NCI-H128 (cell line): ENCODE results near the gene PYM1.
A peak's percentile ranks its signal among the peaks of the same experiment; 100 is the strongest.

Experiments used
- DNase-seq: peaks from one replicate; lab custom pipeline; 2025; ENCODE audit not compliant: unreplicated experiment; lab: John Stamatoyannopoulos, UW

PYM1 gene

GRCh38 chr12:55927588-55928502 is at the start of gene PYM1:
PYM1 (minus strand) TSS chr12:55927894; CDS start chr12:55927761, 133 bp downstream.
- peak; percentile 29 for DNase-seq

DNA sequence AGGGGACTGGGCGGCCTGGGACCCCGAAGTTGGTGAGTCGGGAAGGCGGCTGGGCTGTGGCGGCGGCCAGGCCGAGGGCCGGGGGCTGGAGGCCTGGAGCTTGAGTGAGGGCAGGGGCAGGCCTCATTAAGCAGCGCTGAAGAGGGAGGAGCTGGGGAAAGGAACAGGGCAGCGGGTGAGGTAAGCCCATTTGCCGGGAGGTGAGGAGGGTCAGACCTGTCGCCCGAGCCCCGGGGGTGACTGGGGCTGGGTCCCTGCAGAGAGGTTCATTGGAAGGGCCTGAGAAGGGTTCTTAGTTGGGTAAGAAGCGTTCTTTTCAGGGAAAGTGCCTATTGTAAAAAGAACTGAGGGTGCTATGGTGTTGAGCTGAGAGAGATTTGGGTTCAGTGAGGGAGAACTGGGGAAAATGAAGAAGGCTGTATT is 46.6 kb upstream of the PYM1 start:
- no peak for DNase-seq

DNA sequence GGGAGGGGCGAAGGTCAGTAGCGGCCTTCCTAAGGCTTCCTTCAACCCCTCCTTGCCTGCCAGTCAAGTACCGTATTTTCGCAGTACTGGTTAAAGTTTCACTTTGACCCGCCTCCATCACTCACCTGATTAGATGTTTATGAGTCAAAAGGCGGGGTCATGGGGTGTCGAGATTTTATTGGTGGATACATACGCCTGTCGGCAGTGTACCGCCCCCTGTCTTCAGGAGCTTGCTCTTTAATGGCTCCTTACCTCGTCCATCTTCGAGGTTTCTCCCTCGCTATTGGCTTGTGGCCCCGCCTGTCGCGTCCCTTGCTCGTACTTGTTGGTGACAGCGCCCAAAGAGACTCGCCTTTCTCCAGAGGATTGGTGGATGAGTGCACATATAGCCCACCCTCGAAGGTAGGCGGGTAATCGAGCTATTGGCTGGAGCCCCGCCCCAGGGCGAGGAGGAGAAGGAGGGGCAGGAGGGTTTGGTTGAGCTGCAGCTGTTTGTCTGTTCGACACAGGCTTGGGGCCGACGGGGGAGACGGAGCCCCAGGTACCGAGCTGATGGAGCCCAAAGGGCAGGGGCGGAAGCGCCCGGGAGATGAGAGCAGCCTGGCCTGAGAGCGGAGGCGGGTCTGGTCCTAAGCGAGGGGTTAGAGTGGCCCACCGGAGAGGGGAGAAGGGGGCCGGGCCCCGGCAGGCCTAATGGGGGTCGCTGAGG is 46.1 kb upstream of the PYM1 start, which contains the start of gene RAB5B:
TSS of gene RAB5B (plus strand) at position 480 of the 709 bp plus-strand sequence. CDS start 12,883 bp downstream, outside the sequence.
- peak; percentile 100 for DNase-seq

GRCh38 chr12:55972911-55973598 is 45.4 kb upstream of the PYM1 start:
- no peak for DNase-seq

DNA sequence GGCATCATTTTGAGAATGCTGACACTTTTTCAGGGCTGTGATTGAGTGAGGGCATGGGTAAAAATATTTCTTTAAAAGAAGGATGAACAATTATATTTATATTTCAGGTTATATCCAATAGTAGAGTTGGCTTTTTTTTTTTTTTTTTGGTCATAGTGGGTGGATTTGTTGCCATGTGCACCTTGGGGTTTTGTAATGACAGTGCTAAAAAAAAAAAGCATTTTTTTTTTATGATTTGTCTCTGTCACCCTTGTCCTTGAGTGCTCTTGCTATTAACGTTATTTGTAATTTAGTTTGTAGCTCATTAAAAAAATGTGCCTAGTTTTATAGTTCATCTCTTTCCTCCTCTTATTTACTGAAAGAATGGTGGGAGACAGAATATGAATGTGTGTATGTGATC is 44.8 kb upstream of the PYM1 start:
- no peak for DNase-seq

GRCh38 chr12:55972042-55972441 is 44.3 kb upstream of the PYM1 start:
- DNase-seq, result no peak

GRCh38 chr12:55970775-55971174 is 43.1 kb upstream of the PYM1 start:
- DNase-seq, result no peak

DNA sequence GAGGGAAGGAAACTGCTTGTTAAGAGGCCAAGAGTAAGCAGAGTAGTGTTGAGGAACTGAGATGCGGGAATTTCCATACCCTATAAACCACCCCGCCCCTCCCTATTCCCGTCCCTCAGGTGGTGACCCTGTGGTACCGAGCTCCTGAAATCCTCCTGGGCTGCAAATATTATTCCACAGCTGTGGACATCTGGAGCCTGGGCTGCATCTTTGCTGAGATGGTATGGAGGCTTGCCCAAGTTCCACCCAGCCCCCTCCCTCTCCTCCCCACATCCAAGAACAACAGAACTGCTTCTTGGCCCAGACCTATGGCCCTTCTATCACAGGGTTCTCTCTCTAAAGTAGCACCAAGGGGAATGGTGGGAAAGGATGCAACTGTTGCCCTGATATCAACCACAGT is 41.7 kb upstream of the PYM1 start:
- DNase-seq, result no peak

DNA sequence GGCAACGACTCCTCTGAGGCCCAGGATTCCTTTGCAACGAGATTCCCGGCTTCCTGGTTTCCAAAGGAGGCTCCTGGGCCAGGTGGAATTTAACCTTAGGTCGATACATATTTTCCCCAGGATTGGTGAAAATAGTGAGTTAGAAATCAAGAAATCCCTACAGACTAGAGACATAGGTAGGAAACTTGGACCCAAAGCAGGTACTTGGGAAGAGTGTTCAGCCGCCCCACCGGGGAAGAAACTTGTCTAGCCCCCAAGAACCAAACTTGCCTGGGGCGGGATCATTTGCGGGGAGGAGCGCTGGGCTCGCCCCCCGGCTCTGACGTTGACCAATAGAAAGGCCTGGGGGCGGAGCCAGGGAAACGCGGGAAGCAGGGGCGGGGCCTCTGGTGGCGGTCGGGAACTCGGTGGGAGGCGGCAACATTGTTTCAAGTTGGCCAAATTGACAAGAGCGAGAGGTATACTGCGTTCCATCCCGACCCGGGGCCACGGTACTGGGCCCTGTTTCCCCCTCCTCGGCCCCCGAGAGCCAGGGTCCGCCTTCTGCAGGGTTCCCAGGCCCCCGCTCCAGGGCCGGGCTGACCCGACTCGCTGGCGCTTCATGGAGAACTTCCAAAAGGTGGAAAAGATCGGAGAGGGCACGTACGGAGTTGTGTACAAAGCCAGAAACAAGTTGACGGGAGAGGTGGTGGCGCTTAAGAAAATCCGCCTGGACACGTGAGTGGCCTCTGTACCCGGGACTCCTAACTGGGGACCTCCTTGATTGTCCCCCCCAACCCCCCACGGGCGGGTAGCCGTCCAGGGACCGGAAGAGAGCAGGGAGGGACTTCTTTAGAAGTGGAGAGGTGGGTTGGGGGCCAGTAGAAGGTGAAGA is 39.0 kb upstream of the PYM1 start, which contains the start of gene CDK2:
TSS of gene CDK2 (plus strand) at position 423 of the 874 bp plus-strand sequence. CDS start at position 602, 179 bp downstream.
- peak; percentile 74 for DNase-seq

DNA sequence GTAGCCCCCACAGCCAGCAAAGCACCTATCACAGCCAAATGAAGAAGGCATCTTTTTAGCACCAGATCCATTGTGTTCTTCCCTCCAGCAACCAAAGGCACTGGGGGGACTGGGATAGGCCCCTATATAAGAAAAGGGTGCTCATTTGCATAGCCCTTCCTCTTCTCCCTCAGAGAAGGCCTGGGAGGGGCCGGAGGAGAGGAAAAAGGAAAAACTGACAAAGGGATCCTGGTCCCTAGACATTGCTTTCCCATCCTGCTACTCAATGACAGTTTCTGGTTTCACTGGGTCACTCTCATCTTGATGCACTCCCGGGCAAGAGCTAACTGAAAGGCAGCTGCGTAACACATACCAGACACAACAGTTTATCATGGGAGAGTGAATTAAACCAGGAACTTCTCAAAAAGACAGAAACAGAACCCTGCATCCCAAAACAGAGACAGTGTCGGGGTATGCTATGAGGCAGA is 38.3 kb upstream of the PYM1 start, which contains the start of gene PMEL:
TSS of gene PMEL (minus strand) at position 102 of the 467 bp plus-strand sequence. CDS start at position 71, 31 bp downstream.
- DNase-seq, result no peak

DNA sequence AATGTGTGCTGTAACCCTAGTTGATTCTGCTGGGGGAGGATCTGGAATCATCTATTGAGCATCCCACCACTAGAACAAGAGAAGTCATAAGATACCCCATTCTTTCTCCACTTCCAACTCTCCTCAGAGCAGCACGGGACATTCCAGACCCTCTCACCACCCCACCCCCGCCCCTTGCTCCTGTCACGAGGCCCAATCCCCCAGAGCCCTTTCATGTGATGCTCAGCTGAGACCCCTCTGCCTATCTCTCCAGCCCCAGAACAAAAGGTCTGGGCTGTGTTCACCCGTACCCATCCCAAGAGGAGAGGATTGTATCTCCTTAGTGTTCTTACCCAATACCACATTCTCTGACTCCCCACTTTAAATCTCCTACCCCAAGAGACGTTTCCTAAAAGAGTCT is 37.5 kb upstream of the PYM1 start:
- DNase-seq, result no peak

- DNase-seq, result no peak
Measured at GRCh38 chr12:55963760-55964159, 36.1 kb upstream of the PYM1 start.

DNA sequence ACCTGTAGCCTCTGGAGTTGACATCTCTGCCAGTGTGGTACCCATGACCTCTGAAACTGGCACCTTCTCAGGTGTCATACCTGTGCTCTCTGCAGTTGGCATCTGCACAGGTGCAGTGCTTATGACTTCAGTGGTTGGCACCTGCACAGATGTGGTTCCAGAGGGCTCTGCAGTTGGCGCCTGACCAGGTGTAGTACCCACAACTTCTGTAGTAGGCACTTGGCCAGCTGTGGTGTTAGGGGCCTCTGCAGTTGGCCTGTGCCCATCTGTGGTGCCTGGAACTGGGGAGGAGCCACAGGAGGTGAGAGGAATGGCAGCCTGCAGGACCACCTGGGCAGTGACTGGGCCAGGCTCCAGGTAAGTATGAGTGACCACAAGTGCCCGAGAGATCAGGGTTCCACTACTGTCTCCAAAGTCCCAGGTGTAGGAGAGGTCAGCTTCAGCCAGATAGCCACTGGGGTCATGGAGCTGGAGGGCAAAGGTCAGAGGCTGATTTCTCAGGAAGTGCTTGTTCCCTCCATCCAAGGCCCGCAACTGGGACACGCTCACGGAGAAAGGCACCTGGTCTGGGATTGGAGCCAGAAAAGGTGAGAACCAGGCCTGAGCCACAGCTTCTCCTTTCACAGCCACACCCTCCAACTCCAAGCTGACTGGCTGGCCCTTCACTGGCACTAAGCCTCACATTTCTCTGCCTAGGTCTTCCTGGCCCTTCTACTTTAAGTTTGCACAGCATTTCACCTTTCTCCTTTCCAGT is 29.6 kb upstream of the PYM1 start:
- DNase-seq, result no peak

DNA sequence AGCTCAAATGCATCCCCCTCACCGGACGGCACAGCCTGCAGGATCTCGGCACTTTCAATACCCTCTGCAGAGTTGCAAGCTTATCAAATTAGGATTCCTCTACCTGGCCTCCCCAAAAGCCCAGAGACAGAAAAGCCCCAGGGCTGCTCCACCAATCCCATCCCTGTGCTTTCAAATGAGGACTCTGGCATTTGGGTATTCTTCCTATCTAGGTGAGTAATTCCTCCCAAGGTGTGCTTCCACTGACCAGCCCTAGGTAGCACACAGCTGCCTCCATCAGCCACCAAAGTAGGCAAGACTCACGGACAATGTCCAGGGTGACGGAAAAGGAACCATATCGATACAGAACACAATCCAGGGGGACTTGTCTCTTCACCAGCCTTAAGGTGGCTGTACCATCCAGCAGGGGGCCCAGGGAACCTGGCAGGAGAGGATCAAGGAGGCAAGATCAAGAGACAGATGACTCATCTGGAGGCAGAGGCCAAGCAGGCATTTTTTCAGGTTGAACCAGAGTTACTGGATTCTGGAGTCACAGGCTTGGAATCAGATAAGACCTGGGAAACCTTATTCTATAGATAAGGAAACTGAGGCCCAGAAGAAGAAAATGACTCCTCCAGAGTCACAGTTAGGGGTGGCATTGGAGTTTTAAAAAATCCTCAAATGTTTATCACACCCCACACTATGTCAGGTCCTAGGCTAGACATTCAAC is 28.3 kb upstream of the PYM1 start:
- DNase-seq, result no peak

DNA sequence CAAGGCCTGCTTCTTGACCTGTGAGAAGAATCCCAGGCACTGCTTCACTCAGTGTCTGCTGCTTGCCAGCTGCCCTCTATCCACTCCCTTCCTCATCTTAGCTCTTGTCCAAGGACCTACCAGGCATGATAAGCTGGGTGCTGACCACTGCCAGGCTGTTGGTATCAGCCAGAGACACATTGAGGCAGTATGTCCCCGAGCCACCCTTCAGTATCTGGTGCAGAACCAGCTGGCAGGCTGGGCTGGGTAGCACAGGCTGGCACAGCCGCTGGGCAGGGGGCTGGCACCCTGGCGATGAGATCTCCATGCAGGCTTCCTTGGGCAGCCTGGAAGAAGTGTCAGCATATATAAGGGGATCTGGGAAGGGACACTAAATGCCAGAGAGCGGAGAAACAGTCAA is 27.6 kb upstream of the PYM1 start:
- DNase-seq, result no peak

DNA sequence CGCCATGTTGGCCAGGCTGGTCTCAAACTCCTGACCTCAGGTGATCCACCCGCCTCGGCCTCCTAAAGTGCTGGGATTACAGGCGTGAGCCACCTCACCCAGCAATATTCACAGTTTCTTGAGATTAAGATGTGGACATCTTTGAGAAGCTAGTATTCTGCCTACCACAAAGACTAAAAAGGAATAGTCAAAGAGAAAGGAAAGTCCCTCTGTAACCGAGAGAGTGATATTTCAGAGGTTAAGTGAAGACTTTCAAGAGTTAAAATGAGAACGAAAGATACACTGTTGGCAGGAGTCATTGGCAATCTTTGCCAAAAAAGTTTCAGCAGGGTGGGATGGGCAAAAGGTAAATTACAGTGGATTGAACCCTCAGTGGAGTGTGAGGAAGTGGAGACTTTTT is 18.9 kb upstream of the PYM1 start:
- DNase-seq, result no peak

GRCh38 chr12:55942577-55943136 is 15.0 kb upstream of the PYM1 start:
- DNase-seq, result no peak

DNA sequence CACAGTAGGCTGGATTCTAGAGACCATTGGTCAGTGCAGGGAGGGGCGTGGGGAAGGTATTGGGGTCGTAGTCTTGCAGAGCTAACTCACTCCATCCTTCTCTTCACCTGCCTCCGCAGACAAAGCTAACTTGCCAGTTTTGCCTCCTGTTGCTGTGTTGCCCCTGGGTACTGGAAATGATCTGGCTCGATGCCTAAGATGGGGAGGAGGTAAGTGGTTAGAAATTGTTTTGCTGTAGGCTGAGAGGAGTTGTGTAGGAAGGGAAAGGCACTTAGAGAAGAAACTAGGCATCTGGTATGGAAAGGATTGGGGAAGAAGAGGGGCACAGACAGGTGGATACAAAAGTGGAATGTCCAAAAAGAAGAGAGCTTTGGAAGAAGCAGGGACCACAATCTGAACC is 14.4 kb upstream of the PYM1 start:
- no peak for DNase-seq
